ENCODE data around the gene ANKRD24.
"Not testable (repeated sequence)": the region's sequence is repeated elsewhere in the genome, so short reads cannot be mapped to it uniquely, and the experiment has no call there.

The ANKRD24 gene

DNA sequence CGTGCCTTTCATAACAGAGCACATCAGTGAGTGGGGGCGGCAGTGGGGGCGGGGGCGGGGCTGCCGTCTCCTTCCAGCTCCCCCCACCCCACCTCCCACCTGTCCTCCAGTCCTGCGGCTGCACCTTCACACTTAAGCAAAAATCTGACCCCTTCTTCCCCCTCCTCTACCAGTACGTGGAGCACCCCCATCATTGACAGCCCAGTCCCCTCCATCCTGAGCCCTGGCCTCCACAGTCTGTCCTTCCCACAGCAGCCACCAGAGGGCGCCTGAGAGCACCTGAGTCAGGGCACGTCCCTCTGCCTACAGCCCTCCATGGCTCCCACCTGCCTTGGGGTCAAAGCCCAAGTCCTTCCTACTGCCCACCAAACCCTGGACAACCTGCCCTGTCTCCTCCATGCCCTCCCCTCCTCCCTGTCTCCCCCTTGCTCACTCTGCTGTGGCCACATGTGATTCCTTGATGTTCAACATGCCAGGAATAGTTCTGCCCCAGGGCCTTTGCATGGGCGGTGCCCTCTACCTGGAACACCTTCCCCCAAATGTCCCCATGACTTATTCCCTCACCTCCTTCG lies 50.9 kb downstream of the ANKRD24 start:
- DNase-seq, result peak; percentile 80 to 87

DNA sequence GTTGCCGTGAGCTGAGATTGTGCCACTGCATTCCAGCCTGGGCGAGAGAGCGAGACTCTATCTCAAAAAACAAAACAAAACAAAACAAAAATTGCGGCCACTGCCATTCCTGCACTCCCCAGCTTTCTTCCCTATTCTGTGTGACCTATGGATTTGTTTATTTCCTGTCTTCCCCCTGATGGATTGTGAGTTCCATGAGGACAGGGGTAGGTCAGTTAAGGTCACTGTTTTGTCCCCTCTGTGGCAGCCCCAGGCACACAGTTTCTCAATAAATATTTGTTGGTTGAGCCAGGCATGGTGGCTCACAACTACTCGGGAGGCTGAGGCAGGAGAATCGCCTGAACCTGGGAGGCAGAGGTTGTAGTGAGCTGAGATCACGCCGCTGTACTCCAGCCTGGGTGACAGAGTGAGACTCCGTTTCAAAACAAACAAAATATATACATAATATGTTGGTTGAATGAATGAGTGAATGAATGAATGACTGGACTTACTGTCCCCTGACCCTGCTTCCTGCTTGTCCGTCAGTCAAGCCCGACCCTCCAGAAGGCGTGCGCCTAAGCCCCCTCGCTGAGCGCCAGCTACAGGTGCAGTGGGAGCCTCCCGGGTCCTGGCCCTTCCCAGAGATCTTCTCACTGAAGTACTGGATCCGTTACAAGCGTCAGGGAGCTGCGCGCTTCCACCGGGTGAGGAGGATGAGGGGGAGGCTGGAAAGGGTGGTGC lies 51.8 kb downstream of the ANKRD24 start:
- no peak for DNase-seq

DNA sequence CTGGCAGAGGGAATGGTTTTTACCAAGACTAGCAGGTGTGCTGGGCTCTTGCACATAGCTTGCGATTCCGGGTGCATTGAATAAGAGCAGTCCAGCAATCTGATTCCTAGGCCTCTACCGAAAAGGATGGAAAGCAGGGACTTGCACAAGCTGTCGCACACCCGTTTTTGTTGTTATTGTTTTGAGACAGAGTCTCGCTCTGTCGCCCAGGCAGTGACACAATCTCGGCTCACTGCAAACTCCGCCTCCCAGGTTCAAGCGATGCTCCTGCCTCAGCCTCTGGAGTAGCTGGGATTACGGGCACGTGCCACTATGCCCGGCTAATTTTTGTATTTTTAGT lies 52.3 kb downstream of the ANKRD24 start:
- no peak for DNase-seq

DNA sequence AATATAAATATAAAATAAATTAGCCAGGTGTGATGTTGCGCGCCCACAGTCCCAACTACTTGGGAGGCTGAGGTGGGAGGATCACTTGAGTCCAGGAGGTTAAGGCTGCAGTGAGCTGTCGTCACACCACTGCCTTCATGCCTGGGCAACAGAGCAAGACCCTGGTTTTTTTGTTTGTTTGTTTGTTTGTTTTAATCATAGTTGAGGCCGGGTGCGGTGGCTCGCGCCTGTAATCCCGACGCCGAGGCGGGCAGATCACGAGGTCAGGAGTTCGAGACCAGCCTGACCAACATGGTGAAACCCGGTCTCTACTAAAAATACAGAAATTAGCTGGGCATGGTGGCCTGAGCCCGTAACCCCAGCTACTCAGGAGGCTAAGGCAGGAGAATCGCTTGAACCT lies 55.0 kb downstream of the ANKRD24 start:
- not testable (repeated sequence) for DNase-seq

DNA sequence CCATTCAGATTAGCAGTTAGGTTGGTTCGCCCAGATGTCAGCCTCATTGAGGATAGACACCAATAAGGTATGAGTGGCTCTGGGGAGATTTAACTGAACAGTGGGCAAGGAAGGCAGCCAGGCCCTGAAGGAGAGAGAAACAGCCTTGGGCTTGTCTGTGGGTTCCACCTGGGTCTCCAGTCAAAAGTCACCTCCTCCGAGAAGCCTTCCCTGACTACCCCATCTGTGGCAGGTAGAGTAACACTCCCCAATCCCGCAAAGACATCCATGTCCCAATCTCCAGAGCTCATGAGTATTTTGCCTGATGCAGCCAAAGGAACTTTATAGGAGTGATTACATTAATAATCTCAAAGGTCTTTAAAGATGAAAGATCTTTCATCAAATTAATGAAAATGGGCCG lies 56.3 kb downstream of the ANKRD24 start:
- DNase-seq, result no peak

DNA sequence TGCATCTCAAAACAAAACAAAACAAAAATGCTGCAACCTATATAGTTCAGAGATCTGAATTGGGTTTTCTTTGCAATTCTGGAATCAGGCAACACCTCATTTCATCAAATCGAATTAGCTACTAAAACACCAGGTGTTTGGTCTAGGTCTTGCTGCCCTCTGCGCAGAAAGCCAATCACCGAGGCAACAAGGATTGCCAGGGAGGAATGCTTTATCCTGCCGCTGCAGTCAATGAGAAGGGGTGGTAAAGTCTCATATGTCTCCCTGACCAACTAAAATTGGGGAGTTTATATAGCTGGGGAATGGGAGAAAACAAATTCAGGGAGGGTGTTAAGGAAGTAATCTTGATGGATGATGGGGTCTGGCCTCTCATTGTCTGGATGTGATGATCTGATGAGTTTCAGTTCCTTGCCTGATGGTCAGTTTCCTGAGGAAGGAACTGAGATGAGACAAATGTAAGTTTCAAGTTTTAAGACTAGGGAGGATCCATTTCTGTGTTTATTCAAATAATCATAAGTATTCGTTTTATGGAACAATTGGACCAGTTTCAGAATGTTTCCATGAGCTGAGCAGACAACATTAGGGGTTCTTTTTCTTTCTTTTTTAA lies 59.4 kb downstream of the ANKRD24 start:
- no peak for DNase-seq

DNA sequence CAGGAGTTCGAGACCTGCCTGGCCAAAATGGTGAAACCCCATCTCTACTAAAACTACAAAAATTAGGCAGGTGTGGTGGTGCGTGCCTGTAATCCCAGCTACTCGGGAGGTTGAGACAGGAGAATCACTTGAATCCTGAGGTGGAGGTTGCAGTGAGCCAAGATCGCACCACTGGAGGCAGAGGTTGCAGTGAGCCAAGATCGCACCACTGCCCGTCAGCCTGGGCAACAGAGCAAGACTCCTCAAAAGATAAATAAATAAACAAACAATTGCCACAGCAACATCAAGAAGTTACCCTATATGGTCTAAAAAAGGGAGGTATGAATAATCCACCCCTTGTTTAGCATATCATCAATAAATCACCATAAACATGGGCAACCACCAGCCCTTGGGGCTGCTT lies 63.4 kb downstream of the ANKRD24 start:
- DNase-seq, result not testable (repeated sequence)

DNA sequence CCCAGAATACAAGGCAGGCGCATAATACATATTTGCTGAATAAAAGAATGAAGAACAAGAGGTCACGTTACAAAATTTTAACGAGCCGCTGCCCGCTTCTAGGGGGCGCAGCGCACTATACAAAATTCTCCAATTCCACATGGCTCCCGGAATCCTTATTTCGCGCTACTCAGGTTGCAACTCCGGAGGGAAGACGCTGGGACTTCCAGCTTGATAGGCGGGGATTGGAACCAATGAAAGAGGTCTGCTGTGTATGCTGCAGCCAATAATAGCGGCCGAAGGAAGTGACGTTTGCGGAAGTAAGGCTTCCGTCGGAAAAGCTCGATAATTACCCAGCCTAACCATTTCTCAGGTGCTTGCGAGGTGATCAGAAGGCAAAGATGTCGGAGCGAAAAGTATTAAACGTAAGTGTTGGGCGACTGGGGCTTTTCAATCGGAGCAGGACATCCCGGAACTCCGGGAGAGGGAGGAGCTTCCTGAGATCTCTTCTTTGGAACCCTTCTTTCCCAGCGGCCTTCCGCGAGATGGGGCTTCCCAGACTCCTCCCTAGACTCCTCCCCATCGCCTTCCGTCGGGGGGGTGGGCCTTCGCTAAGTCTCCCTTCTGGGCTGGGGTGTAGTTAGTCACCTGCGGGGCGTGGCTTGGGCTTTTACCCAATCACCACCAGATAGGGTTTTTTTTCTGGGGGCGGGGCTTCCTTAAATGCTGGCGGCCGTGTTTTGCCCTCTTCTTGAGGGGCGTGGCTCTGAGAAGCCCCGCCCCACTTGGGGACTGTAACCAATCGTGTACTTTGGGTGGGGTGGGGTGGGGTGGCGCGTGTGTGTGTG lies 64.5 kb downstream of the ANKRD24 start, which contains the start of gene YJU2:
Gene YJU2, plus strand, starts transcription at position 314 of the 827 bp plus-strand sequence. Its CDS starts 67 bp downstream, at position 381.
- peak; percentile 98 to 99 for DNase-seq

DNA sequence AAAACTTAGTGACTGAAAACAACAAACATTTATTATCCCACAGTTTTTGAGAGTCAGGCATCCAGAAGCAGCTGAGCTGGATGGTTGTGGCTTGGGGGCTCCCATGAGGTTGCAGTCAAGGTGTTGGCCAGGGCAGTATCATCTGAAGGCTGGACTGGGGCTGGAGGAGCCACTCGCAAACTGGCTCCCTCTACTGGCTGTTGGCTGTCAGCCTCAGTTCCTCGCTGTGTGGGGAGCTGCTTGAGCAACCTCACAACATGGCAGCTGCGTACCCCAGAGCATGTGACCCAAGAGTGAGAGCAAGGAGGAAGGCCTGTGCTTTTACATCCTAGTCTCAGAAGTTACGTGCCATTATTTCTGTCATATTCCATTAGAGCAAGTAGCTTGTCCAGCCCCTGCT lies 74.1 kb downstream of the ANKRD24 start:
- DNase-seq, result no peak

DNA sequence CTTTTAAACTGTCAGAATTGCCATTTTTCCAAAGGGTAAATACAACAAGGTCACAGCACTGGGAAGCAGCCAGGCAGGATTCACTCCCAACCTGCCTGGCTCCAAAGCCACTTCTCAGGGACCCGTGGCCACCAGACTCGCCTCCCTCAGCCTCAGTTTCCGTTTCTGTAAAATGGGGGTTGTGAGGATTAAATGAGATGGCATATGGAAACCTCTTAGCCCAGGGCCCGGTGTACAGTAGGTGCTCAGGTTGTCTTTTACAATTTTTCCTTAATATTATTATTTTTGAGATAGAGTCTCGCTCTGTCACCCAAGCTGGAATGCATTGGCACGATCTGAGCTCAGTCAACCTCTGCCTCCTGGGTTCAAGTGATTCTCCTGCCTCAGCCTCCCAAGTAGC lies 74.5 kb downstream of the ANKRD24 start:
- no peak for DNase-seq

DNA sequence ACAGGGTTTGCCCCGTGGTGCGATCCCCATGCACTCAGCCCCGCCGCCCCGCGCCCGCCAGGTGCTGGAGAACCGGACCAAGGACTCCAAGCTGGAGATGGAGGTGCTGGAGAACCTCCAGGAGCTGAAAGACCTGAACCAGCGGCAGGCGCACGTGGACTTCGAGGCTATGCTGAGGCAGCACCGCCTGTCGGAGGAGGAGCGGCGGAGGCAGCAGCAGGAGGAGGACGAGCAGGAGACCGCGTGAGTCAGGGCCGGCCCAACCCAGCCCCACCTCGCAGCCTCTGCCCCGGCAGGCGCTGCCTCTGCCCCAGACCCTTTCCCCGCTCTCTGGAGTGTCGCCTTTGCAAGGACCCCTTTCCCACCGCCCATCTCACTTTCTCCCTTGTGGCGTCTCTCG lies 75.7 kb downstream of the ANKRD24 start:
- no peak for DNase-seq

DNA sequence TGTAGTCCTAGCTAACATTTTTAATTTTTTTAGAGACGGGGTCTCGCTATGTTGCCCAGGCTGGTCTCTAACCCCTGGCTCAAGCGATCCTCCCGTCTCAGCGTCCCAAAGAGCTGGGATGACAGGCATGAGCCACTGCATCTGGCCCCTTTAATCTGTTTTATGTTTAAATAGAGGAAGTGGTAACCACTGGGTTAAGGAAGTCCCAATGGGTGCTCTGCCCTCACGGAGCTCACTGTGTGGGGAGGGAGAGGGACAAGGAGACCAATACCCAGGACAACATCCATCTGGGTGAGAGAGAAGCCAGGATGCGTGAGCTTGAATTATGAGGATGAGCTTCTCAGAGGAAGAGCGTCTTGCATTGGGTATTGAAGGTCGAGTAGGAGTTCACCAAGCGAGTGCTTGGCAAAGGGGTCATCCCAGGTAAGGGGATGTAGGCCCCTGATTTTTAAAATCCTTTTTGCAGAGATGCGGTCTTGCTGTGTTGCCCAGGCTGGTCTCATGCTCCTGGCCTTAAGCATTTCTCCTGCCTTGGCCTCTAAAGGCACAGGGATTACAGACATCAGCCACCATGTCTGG lies 78.2 kb downstream of the ANKRD24 start:
- DNase-seq, result no peak

DNA sequence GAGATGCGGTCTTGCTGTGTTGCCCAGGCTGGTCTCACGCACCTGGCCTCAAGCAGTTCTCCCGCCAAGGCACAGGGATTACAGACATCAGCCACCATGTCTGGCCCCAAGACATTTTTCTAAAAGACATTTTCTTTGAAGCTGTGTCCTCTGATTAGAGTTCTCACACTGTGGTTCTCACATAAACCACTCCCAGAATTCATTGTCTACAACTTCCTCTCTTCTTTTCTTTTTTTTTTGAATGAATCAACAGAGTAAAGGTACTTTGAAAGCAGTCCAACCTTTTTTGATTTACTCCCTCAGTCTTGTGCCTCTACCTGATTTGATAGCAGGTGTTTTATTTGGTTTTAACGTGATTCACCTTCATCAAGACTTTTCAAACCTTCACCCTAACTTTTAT lies 82.3 kb downstream of the ANKRD24 start:
- DNase-seq, result no peak

DNA sequence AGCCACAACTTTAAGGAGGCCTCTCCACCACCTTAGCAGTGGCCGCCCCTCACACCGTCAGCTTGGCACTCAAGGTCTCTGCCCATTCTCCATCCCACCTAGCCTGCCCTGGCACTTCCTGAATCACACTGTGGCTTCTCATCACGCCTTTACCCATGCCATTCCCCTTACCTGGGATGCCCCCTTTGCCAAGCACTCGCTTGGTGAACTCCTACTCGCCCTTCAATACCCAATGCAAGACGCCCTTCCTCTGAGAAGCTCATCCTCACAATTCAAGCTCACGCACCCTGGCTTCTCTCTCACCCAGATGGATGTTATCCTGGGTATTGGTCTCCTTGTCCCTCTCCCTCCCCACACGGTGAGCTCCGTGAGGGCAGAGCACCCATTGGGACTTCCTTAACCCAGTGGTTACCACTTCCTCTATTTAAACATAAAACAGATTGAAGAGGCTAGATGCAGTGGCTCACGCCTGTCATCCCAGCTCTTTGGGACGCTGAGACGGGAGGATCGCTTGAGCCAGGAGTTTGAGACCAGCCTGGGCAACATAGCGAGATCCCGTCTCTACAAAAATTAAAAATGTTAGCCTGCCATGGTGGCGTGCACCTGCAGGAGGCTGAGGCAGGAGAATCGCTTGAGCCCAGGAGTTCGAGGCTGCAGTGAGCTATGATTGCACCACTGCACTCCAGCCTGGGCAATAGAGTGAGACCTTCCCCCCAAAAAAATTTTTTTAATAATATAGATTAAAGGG lies 83.9 kb downstream of the ANKRD24 start:
- DNase-seq, result no peak

DNA sequence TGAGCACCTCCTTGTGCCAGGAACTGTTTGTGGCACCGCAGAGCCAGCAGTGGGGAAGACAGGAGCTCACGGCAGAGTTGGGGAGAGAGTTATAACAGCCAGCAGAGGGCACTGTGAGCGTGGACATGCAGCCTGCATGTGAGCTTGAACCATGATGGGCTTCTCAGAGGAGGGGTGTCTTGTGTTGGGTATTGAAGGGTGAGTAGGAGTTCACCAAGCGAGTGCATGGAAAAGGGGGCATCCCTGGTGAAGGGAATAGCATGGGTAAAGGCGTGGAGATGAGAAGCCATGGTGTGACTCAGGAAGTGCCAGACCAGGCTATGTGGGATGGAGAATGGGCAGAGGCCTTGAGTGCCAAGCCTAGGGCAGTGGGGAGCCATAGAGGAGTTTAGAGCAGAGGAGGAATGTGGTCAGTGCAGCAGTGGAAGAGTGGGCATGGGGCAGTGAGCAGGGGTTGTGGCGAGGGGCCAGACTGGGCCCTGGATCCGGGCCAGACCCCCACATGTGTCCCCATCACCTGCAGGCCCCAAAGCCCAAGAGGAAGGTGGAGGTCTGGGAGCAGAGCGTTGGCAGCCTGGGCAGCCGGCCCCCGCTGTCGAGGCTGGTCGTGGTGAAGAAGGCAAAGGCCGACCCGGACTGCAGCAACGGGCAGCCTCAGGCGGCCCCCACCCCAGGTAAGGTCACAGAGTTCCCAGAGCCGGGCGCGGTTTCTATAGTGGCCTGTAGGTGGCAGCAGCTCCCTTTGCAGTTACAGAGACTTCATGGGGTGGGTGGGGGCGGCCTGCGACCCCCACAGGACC lies 84.8 kb downstream of the ANKRD24 start:
- peak; percentile 74 for DNase-seq

DNA sequence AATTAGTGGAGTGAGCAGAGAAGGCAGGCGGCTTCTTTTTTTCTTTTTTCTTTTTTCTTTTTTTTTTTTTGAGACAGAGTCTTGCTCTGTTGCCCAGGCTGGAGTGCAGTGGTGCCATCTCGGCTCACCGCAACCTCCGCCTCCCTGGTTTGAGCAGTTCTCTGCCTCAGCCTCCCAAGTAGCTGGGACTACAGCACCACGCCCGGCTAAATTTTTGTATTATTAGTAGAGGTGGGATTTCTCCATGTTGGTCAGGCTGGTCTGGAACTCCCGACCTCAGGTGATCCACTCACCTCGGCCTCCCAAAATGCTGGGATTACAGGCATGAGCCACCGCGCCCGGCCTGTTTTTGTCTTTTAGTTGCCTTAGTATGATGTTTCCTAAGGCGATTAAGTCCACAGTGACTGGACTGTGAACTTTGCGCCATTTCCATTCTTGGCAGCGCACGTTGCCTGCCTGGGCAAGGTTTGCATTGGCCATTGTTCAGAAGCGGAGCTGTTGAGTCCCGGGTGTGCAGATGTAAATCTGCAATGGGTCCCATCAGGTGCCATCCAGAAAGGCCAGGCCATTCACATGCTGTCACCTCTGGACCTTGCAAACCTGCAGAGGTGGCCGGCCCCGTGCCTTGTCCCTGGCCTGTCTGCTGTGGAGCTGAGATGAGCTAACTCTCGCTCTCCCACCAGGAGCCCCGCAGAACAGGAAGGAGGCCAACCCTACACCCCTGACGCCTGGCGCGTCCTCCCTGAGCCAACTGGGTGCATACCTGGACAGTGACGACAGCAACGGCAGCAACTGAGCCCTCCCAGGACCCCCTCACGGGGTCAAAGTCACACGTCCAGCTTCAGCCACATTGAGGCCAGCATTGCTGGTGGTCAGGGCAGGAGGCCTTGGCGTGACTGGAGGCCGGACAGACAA lies 85.7 kb downstream of the ANKRD24 start:
- DNase-seq, result no peak

DNA sequence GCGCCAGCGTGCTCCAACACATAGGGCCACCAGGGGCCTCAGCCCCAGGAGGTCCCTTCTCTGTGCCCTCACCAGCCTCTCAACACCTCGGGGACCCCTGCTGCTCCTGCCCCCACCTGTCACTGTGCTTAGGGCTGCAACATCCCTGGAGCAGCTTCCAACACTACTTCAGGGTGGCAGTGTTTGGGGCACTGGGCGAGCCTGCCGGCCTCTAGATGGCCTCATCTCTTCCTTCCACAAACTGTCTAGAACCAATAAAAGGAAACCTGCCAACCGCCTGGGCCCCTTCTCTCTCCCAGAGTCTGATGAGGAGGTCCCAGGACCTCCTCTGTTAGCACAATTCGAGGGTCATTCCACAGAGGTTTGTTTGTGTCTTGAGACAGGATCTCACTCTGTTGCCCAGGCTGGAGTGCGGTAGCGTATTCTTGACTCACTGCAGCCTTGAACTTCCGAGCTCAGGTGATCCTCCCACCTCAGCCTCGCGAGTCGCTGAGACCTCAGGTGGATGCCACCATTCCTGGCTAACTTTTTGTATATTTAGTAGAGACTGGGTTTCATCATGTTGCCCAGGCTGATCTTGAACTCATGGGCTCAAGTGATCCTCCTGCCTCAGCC lies 86.4 kb downstream of the ANKRD24 start:
- no peak for DNase-seq

DNA sequence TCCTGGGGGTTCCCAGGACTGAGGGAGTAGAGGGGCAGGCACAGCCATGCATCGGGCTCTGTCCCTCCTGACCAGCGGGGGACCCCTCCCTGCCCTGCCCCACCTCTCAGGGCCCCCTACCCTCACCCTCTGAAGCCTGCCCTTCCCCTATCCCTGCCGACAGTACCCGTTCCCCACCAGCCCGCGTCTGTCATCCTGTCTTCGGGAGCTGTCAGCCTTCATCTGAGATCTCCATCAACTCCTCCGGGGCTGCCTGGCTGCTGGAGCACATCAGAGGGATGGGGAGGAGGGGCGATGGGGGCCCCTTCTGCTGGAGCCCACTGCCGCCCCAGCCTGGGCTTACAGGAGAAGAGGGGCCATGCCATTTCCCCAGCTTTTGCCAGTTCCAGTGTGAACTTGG lies 90.4 kb downstream of the ANKRD24 start:
- DNase-seq, result no peak

DNA sequence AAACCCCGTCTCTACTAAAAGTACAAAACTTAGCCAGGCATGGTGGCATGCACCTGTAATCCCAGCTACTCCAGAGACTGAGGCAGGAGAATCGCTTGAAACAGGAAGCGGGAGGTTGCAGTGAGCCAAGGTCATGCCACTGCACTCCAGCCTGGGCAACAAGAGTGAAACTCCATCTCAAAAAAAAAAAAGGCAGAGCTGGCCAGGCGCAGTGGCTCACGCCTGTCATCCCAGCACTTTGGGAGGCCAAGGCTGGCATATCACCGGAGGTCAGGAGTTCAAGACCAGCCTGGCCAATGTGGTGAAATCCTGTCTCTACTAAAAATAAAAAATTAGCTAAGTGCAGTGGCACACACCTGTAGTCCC lies 91.8 kb downstream of the ANKRD24 start:
- DNase-seq, result not testable (repeated sequence)
